RWPE2 (cell line): ENCODE data around the gene ZNF765.
"Not testable (repeated sequence)": the region's sequence is repeated elsewhere in the genome, so short reads cannot be mapped to it uniquely, and the experiment has no call there.

Experiments
- ATAC-seq: fragments of 200-7000 bp; cut with Tn5 transposase; 3 replicates; pipeline ENCODE4 v1.9.1; 2021; ENCODE audit warnings: low read depth
- DNase-seq: peaks from one replicate; pipeline ENCODE4 v3.0.0-alpha.2; 2020; ENCODE audit warnings: low spot score
- H3K27ac ChIP-seq: fragments of 450-650 bp; 2 replicates; pipeline ENCODE4 v1.5.1; 2017; ENCODE audit warnings: mild to moderate bottlenecking; ENCODE audit not compliant: poor library complexity, severe bottlenecking
- H3K27me3 ChIP-seq: fragments of 250-450 bp; sonication (Bioruptor Pico); 2 replicates; pipeline ENCODE4 v1.5.1; 2021; ENCODE audit warnings: mild to moderate bottlenecking, moderate library complexity; ENCODE audit not compliant: insufficient read depth, poor library complexity, severe bottlenecking
- H3K36me3 ChIP-seq: fragments of 250-450 bp; sonication (Bioruptor Pico); 2 replicates; pipeline ENCODE4 v1.5.1; 2020; ENCODE audit warnings: low read depth, mild to moderate bottlenecking, moderate library complexity
- H3K4me1 ChIP-seq: fragments of 250-450 bp; sonication (Bioruptor Pico); 2 replicates; pipeline ENCODE4 v1.5.1; 2021; ENCODE audit warnings: mild to moderate bottlenecking, moderate library complexity; ENCODE audit not compliant: insufficient read depth, poor library complexity, severe bottlenecking
- H3K4me3 ChIP-seq: fragments of 250-450 bp; sonication (Bioruptor Pico); 2 replicates; pipeline ENCODE4 v1.5.1; 2021; ENCODE audit warnings: mild to moderate bottlenecking, moderate library complexity; ENCODE audit not compliant: severe bottlenecking
- H3K9me3 ChIP-seq: fragments of 250-450 bp; sonication (Bioruptor Pico); 2 replicates; pipeline ENCODE4 v1.5.1; 2021; ENCODE audit warnings: mild to moderate bottlenecking, moderate library complexity; ENCODE audit not compliant: severe bottlenecking
- CTCF ChIP-seq: fragments of 450-650 bp; IDR thresholded peaks from one replicate; pipeline ENCODE4 v1.5.1; 2017; ENCODE audit warnings: mild to moderate bottlenecking, moderate library complexity; ENCODE audit not compliant: poor library complexity, severe bottlenecking

ZNF765 gene

GRCh38 chr19:53455828-53456227, 60.9 kb downstream of the ZNF765 start:
- DNase-seq = no peak
- no peak overlapping the region for H3K4me3 ChIP-seq
- H3K27ac ChIP-seq = no peak overlapping the region
- TF ChIP-seq CTCF = no peak
- no peaks in the 10 kb centered on the region for H3K4me1 ChIP-seq
- no peaks in the 10 kb centered on the region for H3K27me3 ChIP-seq
- H3K9me3 ChIP-seq = peaks cover 11% of the 10 kb centered on the region
- peaks cover 46% of the 10 kb centered on the region for H3K36me3 ChIP-seq
- no peak for ATAC-seq

GRCh38 chr19:53460131-53460721, 65.3 kb downstream of the ZNF765 start:
- H3K4me3 ChIP-seq, ATAC-seq: not testable (repeated sequence)
- peaks cover 11% of the 10 kb centered on the region for H3K9me3 ChIP-seq

GRCh38 chr19:53461866-53462265, 66.9 kb downstream of the ZNF765 start:
- H3K27me3 ChIP-seq = no peaks in the 10 kb centered on the region
- no peak for TF ChIP-seq CTCF
- H3K4me1 ChIP-seq = no peaks in the 10 kb centered on the region
- peaks cover 5% of the 10 kb centered on the region for H3K9me3 ChIP-seq
- ATAC-seq (no peak), DNase-seq (no peak)
- H3K27ac ChIP-seq = no peak overlapping the region
- H3K4me3 ChIP-seq = no peak overlapping the region
- H3K36me3 ChIP-seq = no peaks in the 10 kb centered on the region

More at GRCh38 chr19:53460131-53460721, 65.3 kb downstream of the ZNF765 start:
- not testable (repeated sequence) for H3K4me1 ChIP-seq, H3K27ac ChIP-seq, H3K27me3 ChIP-seq, DNase-seq, H3K36me3 ChIP-seq

- ATAC-seq = no peak
- Histone ChIP-seq H3K27me3 (no peaks in the 10 kb centered on the region), H3K4me3 (no peak overlapping the region)
Measured at GRCh38 chr19:53462861-53463260, 67.9 kb downstream of the ZNF765 start.

GRCh38 chr19:53463263-53463662, 68.3 kb downstream of the ZNF765 start:
- no peak for ATAC-seq

More at GRCh38 chr19:53462861-53463260, 67.9 kb downstream of the ZNF765 start:
- H3K36me3 ChIP-seq = no peaks in the 10 kb centered on the region
- no peaks in the 10 kb centered on the region for H3K9me3 ChIP-seq
- DNase-seq = no peak
- H3K27ac ChIP-seq = no peak overlapping the region
- no peak for TF ChIP-seq CTCF
- H3K4me1 ChIP-seq = no peaks in the 10 kb centered on the region

More at GRCh38 chr19:53463263-53463662, 68.3 kb downstream of the ZNF765 start:
- H3K4me1 ChIP-seq = no peaks in the 10 kb centered on the region
- no peaks in the 10 kb centered on the region for H3K9me3 ChIP-seq
- H3K27me3 ChIP-seq = no peaks in the 10 kb centered on the region
- DNase-seq = no peak
- no peaks in the 10 kb centered on the region for H3K36me3 ChIP-seq
- TF ChIP-seq CTCF = no peak
- H3K27ac ChIP-seq = no peak overlapping the region
- no peak overlapping the region for H3K4me3 ChIP-seq
